ENCODE measurements around the gene RET.
A peak's percentile ranks its signal among the peaks of the same experiment; 100 is the strongest.
"Not testable (repeated sequence)": the region's sequence is repeated elsewhere in the genome, so short reads cannot be mapped to it uniquely, and the experiment has no call there.

The RET gene

DNA sequence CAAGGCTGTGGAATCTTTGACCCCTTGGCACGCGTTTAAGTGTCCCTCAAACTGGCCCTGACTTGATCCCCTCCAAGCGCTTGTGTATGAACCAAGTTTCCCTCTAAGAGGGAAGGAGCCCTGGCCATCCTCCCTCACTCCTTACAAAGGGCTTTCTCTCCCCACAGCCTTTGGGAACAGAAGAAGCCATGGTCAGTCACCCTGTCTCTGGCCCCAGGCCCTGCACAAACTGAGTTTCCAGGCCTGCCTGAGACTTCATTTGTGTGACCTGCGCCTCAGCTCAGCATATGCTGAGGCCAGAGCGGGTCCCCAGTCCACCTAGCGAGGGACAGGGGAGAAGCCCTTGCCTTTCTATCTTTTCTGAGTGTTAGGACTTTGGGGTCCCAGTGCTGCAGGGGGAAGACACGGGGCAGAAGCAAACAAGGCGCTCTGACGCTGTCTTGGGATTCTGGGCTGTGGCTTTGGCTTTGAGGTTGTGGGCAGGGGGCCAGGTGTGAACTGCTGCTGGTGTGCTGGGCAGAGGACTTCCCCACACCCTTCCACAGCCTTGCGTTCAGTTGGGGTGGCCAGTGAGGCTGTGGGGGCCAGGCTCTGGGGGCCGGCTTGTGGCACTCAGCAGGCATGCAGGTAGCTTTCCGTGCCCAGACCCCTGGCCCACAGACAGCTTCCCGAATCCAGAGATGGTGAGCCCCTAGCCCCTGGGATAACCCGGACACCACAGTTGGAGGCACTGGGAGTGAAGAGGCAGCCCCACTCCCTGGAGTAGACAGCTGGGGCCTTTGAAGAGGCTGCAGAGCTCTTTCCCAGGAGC is 1.5 kb downstream of the RET start:
- no peak for DNase-seq (ENCODE audit: low spot score)

DNA sequence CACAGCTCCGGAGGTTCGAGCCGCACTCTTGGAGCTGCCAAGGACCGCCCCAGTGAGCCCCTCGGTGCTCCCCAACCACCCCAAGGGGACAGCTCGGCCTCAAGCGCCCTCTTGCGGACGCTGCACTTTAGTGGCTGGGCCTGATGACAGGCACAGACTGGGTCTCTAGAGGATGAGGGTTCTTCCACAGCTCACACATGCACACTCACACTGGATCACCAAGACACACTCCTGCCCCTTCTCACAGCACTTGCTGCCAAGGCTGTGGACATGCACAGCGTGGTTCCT is 2.1 kb downstream of the RET start:
- no peak for DNase-seq (ENCODE audit: low spot score)

DNA sequence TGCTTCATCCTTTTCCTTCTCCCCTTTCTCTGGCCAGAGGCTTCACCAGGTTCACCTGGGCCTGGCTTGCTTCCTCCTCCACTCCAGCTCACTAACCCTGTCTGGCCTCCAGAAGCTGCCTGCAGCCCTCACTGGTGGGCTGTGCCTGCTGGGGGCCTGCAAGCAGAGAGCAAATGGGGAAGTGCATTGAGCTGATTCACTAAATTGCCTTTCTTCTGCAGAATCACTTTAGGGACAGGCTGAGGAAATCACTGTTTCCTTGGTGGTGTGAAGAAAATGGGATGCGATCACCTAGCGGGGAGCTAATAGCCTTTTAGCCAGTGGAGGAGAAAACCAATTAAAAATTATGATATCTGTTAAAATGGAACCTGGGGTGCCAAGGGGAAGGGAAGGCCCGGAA is 3.0 kb downstream of the RET start:
- DNase-seq (ENCODE audit: low spot score) = no peak

DNA sequence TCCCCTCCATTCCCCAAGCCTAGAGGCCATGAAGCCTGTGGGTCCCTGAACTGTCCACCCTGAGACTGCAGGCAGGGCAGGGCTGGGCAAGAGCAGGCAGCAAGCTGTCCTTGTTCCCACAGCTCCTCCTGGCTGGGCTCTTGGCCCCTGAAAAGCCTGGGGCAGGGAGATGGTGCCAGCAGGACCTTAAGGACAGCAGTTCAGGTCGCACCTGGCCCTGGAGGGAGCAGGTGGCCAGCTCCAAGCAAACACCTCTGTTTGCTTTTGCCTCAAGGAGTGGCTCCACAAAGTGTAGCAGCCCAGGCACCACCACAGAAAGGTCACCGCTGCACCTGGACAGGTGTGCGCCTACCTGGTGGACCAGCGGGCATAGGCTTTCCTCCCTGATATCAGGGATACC is 5.2 kb downstream of the RET start:
- DNase-seq (ENCODE audit: low spot score) = no peak

DNA sequence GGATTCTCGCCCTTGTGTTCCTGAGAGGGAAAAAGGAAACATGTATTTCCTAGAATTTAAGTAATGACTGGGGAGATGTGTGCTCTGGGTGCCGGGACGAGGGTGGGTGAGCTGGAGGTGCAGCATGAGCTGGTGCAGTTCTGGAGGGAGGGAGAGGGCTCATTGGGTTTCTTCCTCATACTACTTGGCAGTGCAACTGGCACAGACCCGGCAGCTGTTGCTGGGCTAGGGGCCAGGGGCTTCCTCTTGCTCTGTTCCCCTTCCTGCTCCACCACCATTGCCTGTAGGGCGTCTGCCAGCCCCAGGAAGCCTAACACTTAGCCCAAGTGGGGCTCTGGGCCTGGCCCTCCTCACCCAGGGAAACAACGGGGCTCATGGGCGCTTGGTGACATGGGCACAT is 5.9 kb downstream of the RET start:
- no peak for DNase-seq (ENCODE audit: low spot score)

DNA sequence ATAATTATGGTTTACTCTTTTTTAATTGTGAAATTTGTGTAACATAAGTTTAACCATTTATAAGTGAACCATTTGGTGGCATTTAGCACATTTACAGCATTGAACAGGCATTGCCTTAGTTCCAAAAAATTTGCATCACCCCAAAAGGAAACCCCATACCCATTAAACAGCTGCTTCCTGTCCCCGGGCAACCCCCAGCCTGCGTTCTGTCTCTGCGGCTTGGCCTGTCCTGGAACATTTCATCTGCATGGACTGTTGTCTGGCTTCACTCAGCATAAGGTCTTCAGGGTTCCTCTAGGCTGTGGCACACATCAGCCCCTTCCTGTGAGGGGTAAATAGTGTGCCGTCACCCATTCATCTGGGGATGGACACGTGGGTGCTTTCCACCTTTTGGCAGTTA is 6.9 kb downstream of the RET start:
- DNase-seq (ENCODE audit: low spot score) = no peak

DNA sequence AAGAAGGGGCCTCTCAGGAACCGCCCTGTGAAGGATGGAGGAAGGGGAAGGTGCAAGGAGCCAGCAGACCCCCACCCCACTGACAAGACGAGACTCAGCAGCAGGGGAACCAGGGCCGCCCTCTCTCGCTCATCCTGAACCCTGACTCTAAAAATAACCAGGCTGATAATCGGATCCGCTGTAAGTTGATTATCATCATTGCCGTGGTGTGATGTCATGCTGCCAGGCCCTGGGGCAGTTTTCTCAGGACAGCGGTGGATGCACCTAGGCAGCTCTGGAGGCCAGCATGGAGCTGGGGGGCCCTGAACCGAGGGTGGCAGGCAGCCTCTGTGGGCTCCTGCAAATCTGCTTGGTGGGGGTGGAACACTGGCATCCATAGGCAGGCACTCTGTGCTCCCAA is 7.9 kb downstream of the RET start:
- DNase-seq (ENCODE audit: low spot score) = no peak

DNA sequence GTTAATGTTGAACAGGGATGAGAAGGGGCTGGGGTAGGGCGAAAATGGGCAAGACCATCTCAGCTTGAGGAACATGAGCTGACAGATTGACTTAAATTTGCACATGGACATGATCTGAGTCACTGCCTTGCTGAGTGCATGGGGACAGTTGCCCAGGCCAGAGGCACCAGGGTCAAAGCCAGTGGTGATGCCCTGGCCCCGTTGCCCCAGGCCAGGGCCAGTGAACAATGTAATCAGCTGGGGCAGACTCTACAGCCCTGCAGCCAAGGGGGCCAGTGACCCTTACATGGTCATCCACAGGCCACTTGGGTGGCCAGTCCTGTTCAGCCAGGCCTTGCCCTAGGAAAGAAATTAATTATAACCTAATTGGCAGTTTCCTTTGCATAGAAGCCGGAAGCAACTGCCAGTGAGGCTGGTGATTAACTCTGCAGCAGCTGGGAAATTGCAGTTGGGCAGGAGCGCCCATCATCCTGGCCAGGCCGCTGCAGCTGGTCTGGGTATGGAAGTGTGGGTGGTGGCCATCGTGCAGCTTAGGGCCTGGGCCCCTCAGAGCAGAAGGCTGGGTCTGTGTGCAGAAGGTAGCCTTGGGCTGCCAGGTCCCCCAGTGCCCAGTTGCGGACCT is 9.6 kb downstream of the RET start:
- no peak for DNase-seq (ENCODE audit: low spot score)

DNA sequence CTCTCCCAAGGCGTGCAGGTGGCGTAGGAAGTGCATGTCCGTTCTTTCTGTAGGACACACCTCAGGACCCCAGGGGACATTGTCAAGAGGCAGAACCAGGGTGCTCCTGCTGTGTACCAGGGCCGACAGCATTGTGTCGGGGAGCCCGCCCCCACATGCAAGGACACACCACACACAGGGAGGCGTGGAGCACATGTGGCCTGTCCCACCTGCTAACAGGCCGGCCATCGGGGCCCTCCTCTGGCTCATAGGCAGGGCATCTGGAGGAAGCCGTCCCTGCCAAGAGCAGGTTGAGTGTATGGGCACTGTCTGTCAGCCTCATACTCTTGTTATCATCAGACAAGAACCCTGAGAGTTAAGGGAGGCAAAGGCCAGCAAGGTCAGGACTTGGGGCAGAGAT is 12.7 kb downstream of the RET start:
- DNase-seq (ENCODE audit: low spot score) = no peak

DNA sequence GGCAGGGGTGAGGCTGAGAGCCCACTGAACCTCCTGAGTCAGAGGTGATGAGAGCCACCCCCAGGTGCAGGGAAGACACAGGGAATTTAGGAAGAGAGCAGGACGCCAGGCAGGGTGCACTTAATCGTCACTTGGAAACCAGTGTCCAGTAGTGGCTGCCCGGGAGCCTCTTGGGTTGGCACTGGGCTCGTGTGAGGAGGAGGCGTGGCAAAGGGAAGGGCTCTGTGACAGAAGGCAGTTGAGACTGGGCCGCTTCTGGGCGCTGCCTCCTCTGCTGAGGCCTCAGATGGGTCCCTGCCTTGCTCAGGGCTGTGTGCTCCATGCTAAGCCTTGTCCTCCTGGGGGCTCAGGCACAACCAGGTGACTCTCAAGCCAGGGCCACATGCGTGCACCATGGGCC is 13.3 kb downstream of the RET start:
- no peak for DNase-seq (ENCODE audit: low spot score)

DNA sequence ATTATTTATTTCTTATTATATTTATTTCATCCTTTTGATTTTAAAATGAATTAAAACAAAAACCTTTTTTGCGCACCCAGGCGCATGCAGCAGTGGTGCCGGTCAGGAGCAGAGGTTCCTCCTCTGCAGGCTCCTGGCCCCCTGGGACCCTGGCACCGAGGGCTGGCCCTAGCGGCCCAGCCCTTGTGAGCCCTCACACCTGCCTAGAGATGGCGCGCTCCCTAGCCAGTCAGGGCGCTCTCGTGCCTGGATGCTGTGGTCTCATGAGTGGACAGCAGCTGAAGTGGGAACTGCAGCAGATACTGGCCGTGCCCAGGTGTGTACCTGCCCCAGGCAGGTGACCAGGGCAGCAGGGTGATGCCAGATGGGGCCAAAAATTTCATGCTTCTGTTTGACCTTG is 13.8 kb downstream of the RET start:
- DNase-seq (ENCODE audit: low spot score) = no peak

DNA sequence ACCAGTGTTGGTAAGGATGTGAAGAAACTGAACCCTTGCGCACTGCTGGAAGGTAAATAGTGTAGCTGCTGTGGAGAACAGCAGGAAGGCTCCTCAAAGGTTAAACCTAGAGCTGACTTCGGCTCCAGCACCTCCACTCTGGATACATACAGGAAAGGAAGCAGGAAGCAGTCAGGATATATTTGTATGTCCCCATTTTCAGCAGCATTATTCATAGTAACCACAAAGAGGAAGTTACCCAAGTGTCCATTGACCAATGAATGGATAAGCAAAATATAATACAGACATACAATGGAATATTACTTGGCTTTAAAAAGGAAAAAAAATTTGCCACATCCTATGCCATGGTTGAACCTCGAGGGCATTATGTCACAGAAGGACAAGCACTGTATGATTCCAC is 15.0 kb downstream of the RET start:
- no peak for DNase-seq (ENCODE audit: low spot score)

DNA sequence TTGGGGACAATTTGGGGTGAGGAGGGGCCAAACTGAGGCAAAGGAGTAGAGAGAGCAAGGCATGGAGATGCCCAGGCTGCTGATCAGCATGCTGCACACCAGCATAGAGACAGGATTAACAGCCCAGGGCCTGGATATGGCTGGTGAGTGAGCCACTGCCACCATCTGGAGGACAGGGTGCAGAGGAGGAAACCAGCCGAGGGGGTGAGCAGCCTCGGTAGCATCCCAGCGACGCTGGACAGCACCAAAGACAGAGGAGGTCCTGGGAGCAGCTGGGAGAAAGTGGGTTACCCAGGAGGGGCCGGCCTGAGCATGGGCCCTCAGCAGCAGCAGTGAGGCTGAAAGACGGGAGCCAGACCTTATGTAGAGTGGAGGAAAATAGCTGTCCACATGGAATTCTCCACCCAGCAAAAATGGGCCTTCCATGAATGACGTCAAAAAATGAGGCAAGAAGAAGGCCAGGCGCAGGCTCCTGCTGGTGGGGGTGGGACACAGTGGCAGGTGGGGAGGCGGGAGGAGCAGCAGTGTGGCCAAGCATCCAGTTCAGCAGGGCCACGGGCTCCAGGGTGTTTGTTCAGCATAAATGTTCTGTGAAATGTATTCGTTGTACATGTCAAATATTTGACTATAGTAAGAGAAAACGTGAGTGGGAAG is 16.7 kb downstream of the RET start:
- DNase-seq (ENCODE audit: low spot score) = no peak

DNA sequence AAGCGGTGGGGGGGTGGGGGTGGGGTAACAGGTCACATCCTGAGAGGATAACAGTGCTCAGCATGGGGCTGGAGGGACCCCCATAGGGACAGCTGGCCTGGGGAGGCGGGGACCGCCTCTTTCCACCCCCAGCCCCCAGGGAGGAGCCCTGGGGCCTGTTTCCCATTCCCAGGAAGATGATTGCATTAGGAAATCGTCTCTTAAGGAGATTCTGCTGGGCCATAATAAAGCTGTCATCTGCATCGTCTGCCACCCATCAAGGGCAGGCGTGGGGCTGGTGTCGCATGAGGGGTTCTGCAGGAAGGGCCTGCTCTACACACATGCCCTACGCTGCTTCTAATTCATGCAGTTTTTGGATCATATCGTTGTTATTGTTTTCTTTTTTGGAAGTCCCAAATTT is 17.2 kb downstream of the RET start:
- DNase-seq (ENCODE audit: low spot score) = no peak

DNA sequence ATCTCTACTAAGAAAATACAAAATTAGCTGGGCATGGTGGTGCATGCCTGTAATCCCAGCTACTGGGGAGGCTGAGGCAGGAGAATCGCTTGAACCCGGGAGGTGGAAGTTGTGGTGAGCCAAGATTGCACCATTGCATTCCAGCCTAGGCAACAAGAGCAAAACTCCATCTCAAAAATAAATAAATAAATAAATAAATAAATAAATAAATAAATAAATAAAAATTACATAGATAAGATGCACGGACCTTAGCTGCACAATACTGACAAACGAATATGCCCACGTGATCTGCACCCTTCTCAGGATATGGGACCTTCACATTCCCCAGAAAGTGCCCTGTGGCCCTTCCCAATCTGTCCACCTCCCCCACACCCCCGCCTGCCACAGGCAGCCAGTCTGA is 22.5 kb downstream of the RET start:
- DNase-seq (ENCODE audit: low spot score) = not testable (repeated sequence)

DNA sequence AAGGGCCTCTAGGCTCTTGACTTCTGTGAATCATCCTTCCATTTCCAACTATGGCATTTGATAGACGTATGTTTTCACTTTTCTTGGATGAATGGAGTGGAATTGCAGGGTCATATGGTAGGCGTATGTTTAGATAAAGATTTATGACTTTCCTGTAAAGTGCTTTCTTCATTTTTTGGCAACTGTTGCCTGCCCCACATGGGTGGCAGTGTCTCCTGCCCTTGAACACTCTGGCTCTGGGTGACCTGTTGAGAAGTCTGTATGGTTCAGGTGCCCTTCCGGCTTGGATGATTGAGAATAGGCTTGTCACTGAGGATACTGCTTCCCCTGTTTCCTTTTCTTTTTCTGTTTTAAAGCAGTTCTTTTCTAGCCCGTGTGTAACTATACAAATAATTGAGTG is 23.1 kb downstream of the RET start:
- no peak for DNase-seq (ENCODE audit: low spot score)

DNA sequence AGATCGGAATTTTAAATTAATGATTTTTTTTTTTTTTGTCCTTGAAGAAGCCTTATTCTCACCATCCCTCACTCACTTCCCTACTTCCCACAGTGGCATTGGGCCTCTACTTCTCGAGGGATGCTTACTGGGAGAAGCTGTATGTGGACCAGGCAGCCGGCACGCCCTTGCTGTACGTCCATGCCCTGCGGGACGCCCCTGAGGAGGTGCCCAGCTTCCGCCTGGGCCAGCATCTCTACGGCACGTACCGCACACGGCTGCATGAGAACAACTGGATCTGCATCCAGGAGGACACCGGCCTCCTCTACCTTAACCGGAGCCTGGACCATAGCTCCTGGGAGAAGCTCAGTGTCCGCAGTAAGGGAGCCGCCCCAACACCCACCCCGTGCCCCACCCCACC is 23.5 kb downstream of the RET start:
- DNase-seq (ENCODE audit: low spot score) = no peak

DNA sequence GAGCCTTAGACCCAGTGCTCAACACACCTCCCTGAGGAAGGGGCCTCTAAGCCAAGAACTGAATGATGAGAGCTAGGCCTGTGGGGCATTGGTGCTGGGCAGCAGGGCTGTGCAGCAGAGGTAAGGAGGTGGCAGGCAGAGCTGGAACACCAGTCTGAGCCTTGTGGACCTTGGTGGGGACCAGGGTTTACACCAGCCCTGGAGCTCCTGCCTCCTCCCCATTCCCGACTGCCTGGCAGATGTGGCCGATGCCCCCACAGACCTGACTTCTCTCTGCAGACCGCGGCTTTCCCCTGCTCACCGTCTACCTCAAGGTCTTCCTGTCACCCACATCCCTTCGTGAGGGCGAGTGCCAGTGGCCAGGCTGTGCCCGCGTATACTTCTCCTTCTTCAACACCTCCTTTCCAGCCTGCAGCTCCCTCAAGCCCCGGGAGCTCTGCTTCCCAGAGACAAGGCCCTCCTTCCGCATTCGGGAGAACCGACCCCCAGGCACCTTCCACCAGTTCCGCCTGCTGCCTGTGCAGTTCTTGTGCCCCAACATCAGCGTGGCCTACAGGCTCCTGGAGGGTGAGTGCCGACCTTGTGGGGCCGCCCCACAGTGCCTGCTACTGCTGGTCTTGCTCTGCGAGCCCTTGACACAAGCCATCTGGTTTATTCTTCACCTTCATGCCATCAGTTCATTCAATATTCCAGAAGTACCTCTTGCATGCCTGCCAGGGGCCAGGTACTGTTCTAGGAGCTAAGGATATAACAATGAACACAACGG is 25.4 kb downstream of the RET start:
- DNase-seq (ENCODE audit: low spot score) = no peak

DNA sequence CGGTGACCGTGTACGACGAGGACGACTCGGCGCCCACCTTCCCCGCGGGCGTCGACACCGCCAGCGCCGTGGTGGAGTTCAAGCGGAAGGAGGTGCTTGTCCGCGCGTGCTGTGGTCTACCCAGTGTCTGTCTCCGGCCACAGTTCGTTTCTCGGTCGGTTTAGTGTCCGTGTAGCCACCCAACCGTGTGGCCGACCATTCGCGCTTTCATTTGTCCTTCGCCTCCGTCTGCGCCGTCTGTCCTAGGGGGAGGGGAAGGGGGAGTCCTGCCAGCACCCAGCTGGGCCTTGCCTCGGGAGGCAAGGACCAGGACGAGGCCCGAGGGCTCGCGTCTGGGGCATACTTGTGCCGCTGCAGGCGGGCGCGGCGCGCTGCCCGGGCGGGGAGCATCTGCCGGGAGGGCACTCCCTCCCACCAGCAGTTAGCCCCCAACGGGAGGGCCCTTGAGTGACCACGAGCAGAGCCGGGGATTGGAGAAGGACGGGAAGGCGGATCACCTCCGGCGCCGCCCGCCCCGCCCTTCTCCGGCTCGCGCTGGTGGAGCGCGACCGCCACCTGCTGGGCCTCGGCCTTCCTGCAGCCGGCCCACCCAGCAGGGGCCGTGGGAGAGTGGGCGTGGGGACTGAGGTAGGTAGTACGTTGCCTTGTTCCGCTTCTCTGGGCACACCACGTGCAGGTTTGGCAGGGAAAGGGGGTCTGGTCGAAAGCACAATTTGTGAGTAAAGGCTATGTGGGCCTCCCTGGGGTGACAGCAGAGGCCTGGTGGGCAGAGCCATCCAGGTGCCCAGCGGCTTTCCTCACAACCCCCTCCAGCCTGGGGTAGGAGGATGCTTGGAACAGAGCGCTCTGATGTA is 28.5 kb downstream of the RET start:
- DNase-seq (ENCODE audit: low spot score) = peak; percentile 63

DNA sequence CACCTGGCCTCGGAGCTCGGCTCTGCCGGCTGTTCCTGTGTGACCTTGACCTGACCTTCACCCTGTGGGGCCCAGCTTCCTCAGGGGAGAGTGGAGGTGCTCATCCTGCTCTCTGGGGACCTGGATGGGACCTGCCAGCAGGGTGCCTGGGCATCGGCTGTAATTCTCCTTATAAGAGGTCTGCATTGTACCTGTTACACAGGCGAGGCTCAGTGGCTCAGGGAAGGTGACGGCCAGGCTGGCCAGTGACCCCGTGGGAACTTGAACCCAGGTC is 29.0 kb downstream of the RET start:
- no peak for DNase-seq (ENCODE audit: low spot score)

DNA sequence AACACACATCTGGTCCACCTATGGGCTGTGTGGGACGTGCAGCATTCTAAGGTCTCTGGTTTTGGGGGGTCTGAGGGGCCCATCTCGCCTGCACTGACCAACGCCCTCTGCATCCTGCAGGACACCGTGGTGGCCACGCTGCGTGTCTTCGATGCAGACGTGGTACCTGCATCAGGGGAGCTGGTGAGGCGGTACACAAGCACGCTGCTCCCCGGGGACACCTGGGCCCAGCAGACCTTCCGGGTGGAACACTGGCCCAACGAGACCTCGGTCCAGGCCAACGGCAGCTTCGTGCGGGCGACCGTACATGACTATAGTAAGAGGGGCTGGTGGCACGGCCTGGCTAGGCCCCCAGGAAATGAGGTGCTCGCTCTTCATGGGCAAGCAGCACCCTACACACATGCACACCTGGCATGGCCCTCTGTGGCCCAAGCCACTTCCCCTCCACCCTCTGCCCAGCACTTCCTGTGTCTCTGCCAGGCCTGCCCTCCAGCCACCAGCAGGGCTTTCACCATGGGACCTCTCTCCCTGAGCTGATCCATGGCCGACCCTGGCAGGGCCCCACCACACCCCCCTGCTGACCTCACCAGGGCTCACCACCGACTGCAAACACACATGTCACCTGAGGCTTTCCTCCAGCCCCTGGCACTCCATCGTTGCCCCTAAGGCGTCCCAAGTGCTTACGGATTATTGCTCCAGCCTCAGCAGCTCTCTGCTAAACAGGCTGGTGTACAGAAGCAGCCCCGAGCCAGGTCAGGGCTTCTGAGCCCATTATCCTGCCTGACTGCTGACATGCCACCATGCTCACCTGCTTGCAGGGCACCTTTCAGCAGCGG is 29.6 kb downstream of the RET start:
- DNase-seq (ENCODE audit: low spot score) = no peak
